K562 (cell line): ENCODE measurements around the gene AMDHD2. TPM values are rescaled to one million over a fixed set of nuclear protein-coding genes. Genes with fewer than 3 reads are reported as not detected.
A peak's percentile ranks its signal among the peaks of the same experiment; 100 is the strongest.

Experiments used
- ATAC-seq: fragments of 200-7000 bp; cut with Tn5 transposase; 3 replicates; pipeline ENCODE4 v1.9.1; 2020; ENCODE audit warnings: moderate library complexity
- BruUV-seq: library from RNA; stranded (reverse); fragments of 400-500 nt; replicated peaks from 2 replicates; lab custom pipeline; 2021; lab: Mats Ljungman, UMichigan
- CTCF ChIA-PET: fragments of 300-600 bp; formaldehyde crosslinking; extraction: SDS; loops from one replicate; lab custom pipeline; 2021; ENCODE audit warnings: low intra/inter-chr PET ratio; lab: Yijun Ruan, JAX
- POLR2A ChIA-PET: fragments of 300-600, 350-650 bp; sonication (Branson Sonifier 250); formaldehyde crosslinking; extraction: SDS; loops from one replicate; lab custom pipeline; 2021; ENCODE audit warnings: antibody characterized with exemption, inconsistent platforms; lab: Yijun Ruan, JAX
- DNase-seq, 4 experiments: peaks; one replicate each; pipeline versions ENCODE4 v3.0.0 to v3.0.0-alpha.2; 2011 to 2018; ENCODE audit warnings: low spot score in 3 of 4, mixed read lengths in 3 of 4; ENCODE audit errors: extremely low read depth in 1 of 4
- FAIRE-seq: peaks from 2 replicates; lab custom pipeline; 2011; peaks lifted over from hg19 to GRCh38; lab: Jason Lieb, UNC
- H2AFZ ChIP-seq: 2 replicates; pipeline ENCODE4 v1.6.0; 2011; ENCODE audit warnings: low read depth, low read length, control low read depth, inconsistent platforms
- H3K27ac ChIP-seq: fragments of 200-600 bp; 3 replicates; pipeline ENCODE4 v1.8.0; 2011; ENCODE audit warnings: low read depth, mild to moderate bottlenecking, control low read depth, inconsistent platforms, low read length, moderate library complexity, mixed read lengths; ENCODE audit errors: extremely low read depth
- H3K27me3 ChIP-seq, 2 experiments: fragments of 300-600 bp in 1 of 2; 2 replicates in 1 of 2; 3 replicates in 1 of 2; pipeline versions ENCODE4 v1.6.0 to v1.8.0; 2011; ENCODE audit warnings: inconsistent platforms in 2 of 2, low read length in 2 of 2, mild to moderate bottlenecking in 1 of 2, mixed read lengths in 1 of 2, moderate library complexity in 1 of 2; ENCODE audit not compliant: control insufficient read depth in 2 of 2, insufficient read depth in 2 of 2
- H3K36me3 ChIP-seq: fragments of 300-600 bp; 3 replicates; pipeline ENCODE4 v1.8.0; 2011; ENCODE audit warnings: mild to moderate bottlenecking, low read length, inconsistent platforms; ENCODE audit not compliant: control insufficient read depth, insufficient read depth
- H3K4me1 ChIP-seq, 2 experiments: fragments of 200-600 bp in 1 of 2; replicated peaks in 1 of 2; 2 replicates in 1 of 2; 3 replicates in 1 of 2; pipeline versions ENCODE4 v1.5.1 to v1.8.0; 2011; ENCODE audit warnings: inconsistent platforms in 2 of 2, low read length in 2 of 2, mild to moderate bottlenecking in 1 of 2, mixed read lengths in 1 of 2, moderate library complexity in 1 of 2; ENCODE audit not compliant: control insufficient read depth in 2 of 2, insufficient read depth in 2 of 2
- H3K4me2 ChIP-seq: 2 replicates; pipeline ENCODE4 v1.6.1; 2011; ENCODE audit warnings: low read length, control low read depth, inconsistent platforms, mixed read lengths; ENCODE audit not compliant: insufficient read depth
- H3K4me3 ChIP-seq: fragments of 200-600 bp; sonication (generic), shearing (Covaris generic); 2 replicates; pipeline ENCODE4 v1.5.1; 2016; ENCODE audit warnings: control low read depth, inconsistent platforms
- H3K79me2 ChIP-seq: fragments of 200-600 bp; 3 replicates; pipeline ENCODE4 v1.8.0; 2011; ENCODE audit warnings: low read length, inconsistent platforms; ENCODE audit not compliant: control insufficient read depth, insufficient read depth
- H3K9ac ChIP-seq, 2 experiments: 2 replicates each; pipeline versions ENCODE4 v1.6.0 to v1.6.1; 2011; ENCODE audit warnings: low read depth in 2 of 2, low read length in 2 of 2, control low read depth in 1 of 2, inconsistent platforms in 1 of 2, mild to moderate bottlenecking in 1 of 2, mixed read lengths in 1 of 2; ENCODE audit not compliant: insufficient read depth in 1 of 2
- H3K9me1 ChIP-seq: one replicate; pipeline ENCODE4 v1.6.0; 2011; ENCODE audit warnings: inconsistent platforms, mild to moderate bottlenecking, low read length, moderate library complexity; ENCODE audit not compliant: control insufficient read depth, insufficient read depth
- H3K9me3 ChIP-seq: replicated peaks from 2 replicates; pipeline ENCODE4 v1.5.1; 2011; ENCODE audit warnings: low read depth, low read length, inconsistent platforms; ENCODE audit not compliant: control insufficient read depth, insufficient read depth
- H4K20me1 ChIP-seq: replicated peaks from 2 replicates; pipeline ENCODE4 v1.6.1; 2011; ENCODE audit warnings: low read length, inconsistent platforms, mixed read lengths; ENCODE audit not compliant: control insufficient read depth, insufficient read depth
- BRD4 ChIP-seq: fragments of 200-600 bp; sonication (generic); IDR thresholded peaks from 2 replicates; pipeline ENCODE4 v1.6.1; 2017; ENCODE audit warnings: inconsistent platforms
- CREBBP ChIP-seq: IDR thresholded peaks from one replicate; pipeline ENCODE4 v1.6.1; 2012; ENCODE audit warnings: low read depth, mild to moderate bottlenecking, control low read depth, inconsistent platforms, low read length
- IFI16 ChIP-seq: fragments of 250-450 bp; sonication (Bioruptor Pico); IDR thresholded peaks from 2 replicates; pipeline ENCODE4 v2.1.2; 2022; ENCODE audit warnings: mild to moderate bottlenecking, inconsistent platforms
- MEF2A ChIP-seq: IDR thresholded peaks from 2 replicates; pipeline ENCODE4 v1.6.1; 2011; ENCODE audit warnings: low read depth, mild to moderate bottlenecking, low read length, moderate library complexity; ENCODE audit not compliant: control insufficient read depth
- PTBP1 ChIP-seq: fragments of 200-400 bp; formaldehyde crosslinking; IDR thresholded peaks from 2 replicates; pipeline ENCODE4 v1.6.1; 2017; ENCODE audit warnings: low read depth, low read length
- SMAD2 ChIP-seq: fragments of 150-350 bp; IDR thresholded peaks from 2 replicates; pipeline ENCODE4 v1.6.1; 2014; ENCODE audit warnings: low read depth, mild to moderate bottlenecking, low read length
- TSC22D4 ChIP-seq: fragments of 450-650 bp; IDR thresholded peaks from 2 replicates; pipeline ENCODE4 v1.6.1; 2016; ENCODE audit warnings: missing genetic modification characterization, missing biosample characterization, control low read depth
- ZKSCAN3 ChIP-seq: fragments of 250-450 bp; sonication (Bioruptor Pico); IDR thresholded peaks from 2 replicates; pipeline ENCODE4 v1.4.0; 2020
- ZNF197 ChIP-seq: fragments of 200-800 bp; sonication (Bioruptor generic); IDR thresholded peaks from 2 replicates; pipeline ENCODE4 v1.6.1; 2016; ENCODE audit warnings: low read depth, missing genetic modification characterization, missing compliant biosample characterization
- WGBS: fragments of 100-300 bp; shearing (Covaris generic); methylation state at CpG from one replicate; pipeline ENCODE4 v1.1.6; 2016; ENCODE audit warnings: low coverage, mixed read lengths; ENCODE audit not compliant: insufficient coverage; ENCODE audit errors: missing lambda C conversion rate; 5-methylcytosine and 5-hydroxymethylcytosine counted together
- in situ Hi-C: fragments of 300-500 bp; cut with MboI; formaldehyde crosslinking; loops from 4 replicates; pipeline ENCODE4 v1.15.0; 2018; ENCODE audit warnings: inconsistent platforms, mixed read lengths
- intact Hi-C: fragments of 100-400 bp; cut with micrococcal nuclease; formaldehyde crosslinking; loops from 2 replicates; pipeline ENCODE4 v1.14.2; 2022
- polyA plus RNA-seq, 8 experiments: library from polyadenylated mRNA; depleted of rRNA in 4 of 8; stranded (reverse) in 5 of 8; unstranded in 3 of 8; fragments of >200 nt; fragmentation: Nextera tagmentation in 2 of 8; fragmentation: Illumina TruSeq in 1 of 8; extraction: Ambion mirVana in 2 of 8; extraction: Trizol in 1 of 8; gene quantifications; 2 replicates each; pipeline versions ENCODE4 v1.2.1 to v1.2.3, GENCODE V29; 2011 to 2014; ENCODE audit warnings: inconsistent platforms in 1 of 8, missing spikeins in 1 of 8
- total RNA-seq, 7 experiments: library from RNA; depleted of rRNA in 6 of 7; stranded (reverse); fragments of >200 nt in 6 of 7; fragmentation: Illumina TruSeq in 2 of 7; extraction: Trizol in 2 of 7; gene quantifications; 2 replicates each; pipeline versions ENCODE4 v1.2.1 to v1.2.3, GENCODE V29; 2011 to 2021; ENCODE audit warnings: low replicate concordance in 1 of 7
- TF ChIP-seq, protein P1 (sequence below): fragments of 450-650 bp; formaldehyde crosslinking; IDR thresholded peaks from 2 replicates; pipeline ENCODE4 v1.4.0; 2020; ENCODE audit warnings: mild to moderate bottlenecking, moderate library complexity

Gene AMDHD2
- total and polyA plus RNA-seq, 9 of the 15 experiments (the other 6 are each of a cell fraction or from before 2014, with no cell fraction given): 0.38 to 56.9 (median 18.3) TPM; not detected in 1

DNA sequence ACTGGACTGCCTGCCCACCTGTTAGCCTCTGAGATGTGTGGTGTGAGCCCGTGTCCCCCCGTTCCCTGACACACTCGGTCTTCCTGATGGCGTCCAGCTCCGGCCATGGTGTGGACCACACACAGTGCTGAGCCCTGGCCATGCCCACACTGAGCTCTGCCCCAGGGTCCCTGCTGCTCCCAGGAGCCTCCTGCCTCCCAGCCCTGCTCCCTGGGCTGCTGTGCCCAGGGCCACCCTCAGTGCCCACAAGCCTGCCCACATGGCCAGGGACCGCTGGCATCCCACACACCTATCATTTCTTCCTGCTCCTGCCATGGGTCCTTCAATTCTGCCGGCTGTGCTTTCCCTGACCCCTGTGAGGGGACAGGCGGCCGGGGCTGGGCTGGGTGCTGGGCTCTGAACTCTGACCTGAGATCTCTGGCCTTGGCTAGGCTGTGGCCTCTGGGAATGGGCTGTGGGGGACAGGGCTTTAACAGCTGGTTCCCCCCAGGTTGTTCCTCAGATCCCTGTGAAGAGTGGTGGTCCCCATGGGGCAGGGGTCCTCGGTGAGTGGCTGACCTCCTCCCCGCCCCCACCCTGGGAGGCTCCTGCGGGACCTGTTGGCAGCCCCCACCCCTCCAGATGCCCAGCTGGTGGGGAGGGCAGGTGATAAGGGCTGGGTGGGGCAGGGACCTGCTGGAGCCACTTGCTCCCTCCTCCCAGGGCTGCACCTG is 7.1 kb downstream of the AMDHD2 start:
- ATAC-seq (no peak), FAIRE-seq (no peak), DNase-seq (no peak)
- no TSS peak for BruUV-seq
- H2AFZ ChIP-seq: no peak overlapping the region
- CTCF ChIA-PET: no interaction called here
- H3K9me3 ChIP-seq: no peaks in the 10 kb centered on the region
- in situ Hi-C loops: no loop called here
- H3K9ac ChIP-seq: peak overlapping the region in 1 of 2 experiments; percentile 64; a peak in 2 of 4 replicates
- peaks cover 3% of the 10 kb centered on the region for H3K9me1 ChIP-seq
- H3K27ac ChIP-seq: no peak overlapping the region
- peaks cover under 1% of the 10 kb centered on the region; the same call in 2 of the 3 replicates for H3K79me2 ChIP-seq
- 90% methylated on average over 3 of the region's 12 CpGs for WGBS
- no peaks in the 10 kb centered on the region for H4K20me1 ChIP-seq
- TF ChIP-seq TSC22D4 (no peak), IFI16 (no peak), BRD4 (no peak), ZNF197 (CRISPR knock-in tag) (no peak), ZKSCAN3 (CRISPR knock-in tag) (no peak), CREBBP (no peak), SMAD2 (no peak), MEF2A (no peak), PTBP1 (no peak)
- TF ChIP-seq, protein P1, sequence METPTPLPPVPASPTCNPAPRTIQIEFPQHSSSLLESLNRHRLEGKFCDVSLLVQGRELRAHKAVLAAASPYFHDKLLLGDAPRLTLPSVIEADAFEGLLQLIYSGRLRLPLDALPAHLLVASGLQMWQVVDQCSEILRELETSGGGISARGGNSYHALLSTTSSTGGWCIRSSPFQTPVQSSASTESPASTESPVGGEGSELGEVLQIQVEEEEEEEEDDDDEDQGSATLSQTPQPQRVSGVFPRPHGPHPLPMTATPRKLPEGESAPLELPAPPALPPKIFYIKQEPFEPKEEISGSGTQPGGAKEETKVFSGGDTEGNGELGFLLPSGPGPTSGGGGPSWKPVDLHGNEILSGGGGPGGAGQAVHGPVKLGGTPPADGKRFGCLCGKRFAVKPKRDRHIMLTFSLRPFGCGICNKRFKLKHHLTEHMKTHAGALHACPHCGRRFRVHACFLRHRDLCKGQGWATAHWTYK (CRISPR knock-in tag): no peak
- TF ChIP-seq, all 486 proteins: peak for 0
- Histone ChIP-seq H3K36me3 (peaks cover 73% of the 10 kb centered on the region; the same call in 2 of the 3 replicates), H3K4me1 (peaks cover 5 to 52% of the 10 kb centered on the region in 2 experiments; a peak in 3 of 5 replicates), H3K4me2 (no peak overlapping the region), H3K4me3 (no peak overlapping the region), H3K27me3 (no peaks in the 10 kb centered on the region)
- intact Hi-C loops: no loop called here
- POLR2A ChIA-PET: no interaction called here
